ENCODE data around the gene MND1.
"Not testable (repeated sequence)": the region's sequence is repeated elsewhere in the genome, so short reads cannot be mapped to it uniquely, and the experiment has no call there.

Gene MND1

DNA sequence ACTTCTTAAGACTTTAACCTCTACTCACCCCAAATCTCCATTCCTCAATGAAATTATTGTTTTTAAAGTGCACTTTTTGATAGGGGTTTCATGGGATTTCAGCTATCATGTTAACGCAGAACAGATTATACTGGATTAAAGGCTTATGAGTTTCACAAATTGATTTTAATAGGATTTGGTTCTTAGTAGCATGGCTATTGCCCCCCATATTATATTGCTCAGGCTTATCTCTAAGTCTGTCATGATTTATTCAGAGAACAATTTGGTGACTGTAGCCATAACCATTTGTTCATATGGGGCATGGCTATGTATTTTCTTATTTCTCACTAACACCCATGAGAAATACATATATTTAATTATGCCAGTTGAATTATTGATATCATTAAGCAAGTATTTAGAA is 57.0 kb downstream of the MND1 start:
- no peak for DNase-seq (ENCODE audit: low read depth in 2 of 3, low spot score in 1 of 3)

DNA sequence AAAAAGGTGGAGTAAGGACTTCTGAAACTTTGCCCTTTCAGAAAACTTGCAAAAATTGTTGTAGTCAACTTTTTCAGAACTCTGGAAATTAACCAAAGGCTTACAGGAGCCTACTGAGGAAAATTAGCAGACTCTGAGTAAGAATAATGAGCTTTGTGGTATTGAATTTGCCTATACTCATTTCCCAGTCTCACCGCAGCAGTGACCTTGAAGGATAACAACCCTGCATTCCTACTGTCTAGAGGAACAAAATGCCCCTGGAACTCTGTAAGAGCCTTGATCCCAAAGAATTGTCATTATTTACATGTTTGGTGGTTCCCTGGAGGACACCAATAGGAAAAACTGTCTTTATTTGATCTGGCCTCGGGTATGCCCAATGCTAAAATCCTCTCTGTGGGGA is 57.9 kb downstream of the MND1 start:
- DNase-seq (ENCODE audit: low read depth in 2 of 3, low spot score in 1 of 3): no peak

DNA sequence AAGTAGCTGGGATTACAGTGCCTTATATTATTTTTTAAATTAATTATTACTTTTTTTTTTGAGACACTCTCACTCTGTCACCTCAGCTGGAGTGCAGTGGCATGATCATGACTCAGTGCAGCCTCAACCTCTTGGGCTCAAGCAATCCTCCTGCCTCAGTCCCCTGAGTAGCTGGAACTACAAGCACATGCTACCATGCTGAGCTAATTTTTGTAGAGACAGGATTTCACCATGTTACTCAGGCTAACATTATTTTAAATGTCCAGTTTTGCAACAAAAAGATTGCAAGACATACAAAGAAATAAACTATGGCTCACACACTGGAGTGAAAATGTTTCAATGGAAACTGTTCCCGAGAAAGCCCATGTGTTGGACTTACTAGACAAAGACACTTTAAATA is 59.2 kb downstream of the MND1 start:
- no peak for DNase-seq (ENCODE audit: low read depth in 2 of 3, low spot score in 1 of 3)

DNA sequence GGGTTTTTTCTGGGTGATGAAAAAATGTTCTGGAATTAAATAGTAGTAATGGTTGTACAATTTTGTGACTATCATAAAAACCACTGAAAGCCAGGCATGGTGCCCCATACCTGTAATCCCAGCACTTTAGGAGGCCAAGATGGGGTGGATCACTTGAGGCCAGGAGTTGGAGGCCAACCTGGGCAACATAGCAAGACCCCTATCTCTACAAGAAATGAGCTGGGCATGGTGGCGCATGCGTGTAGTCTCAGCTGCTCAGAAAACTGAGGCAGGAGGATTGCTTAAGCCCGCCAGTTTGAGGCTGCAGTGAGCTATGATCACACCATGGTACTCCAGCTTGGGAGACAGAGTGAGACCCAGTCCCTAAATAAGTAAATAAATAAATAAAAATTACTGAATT is 63.4 kb downstream of the MND1 start:
- DNase-seq (ENCODE audit: low read depth in 2 of 3, low spot score in 1 of 3): no peak

GRCh38 chr4:153408932-153409331 is 64.4 kb downstream of the MND1 start:
- DNase-seq (ENCODE audit: low read depth in 2 of 3, low spot score in 1 of 3): no peak

GRCh38 chr4:153409412-153409811 is 64.9 kb downstream of the MND1 start:
- no peak for DNase-seq (ENCODE audit: low read depth in 2 of 3, low spot score in 1 of 3)

- DNase-seq (ENCODE audit: low read depth in 2 of 3, low spot score in 1 of 3): no peak
Observed at GRCh38 chr4:153409924-153410501, 65.5 kb downstream of the MND1 start.

DNA sequence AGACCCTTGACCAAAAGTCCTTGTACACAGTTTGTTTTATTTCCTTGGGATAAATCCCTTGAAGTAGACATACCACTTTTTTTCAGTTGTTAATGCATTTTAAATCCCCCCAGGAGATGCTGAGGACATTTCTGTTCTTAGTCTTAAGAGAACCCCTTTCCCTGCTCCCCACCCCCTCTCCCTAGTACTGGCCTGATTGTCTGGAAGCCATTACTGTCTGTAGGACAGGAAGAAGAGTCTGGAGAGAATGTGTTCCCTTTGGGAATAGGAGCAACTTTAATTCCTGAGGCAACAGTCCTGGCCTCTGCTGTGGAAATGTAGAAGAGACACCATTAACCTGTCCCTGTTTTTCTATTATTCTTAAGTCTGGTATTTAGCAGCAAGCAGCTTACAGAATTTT is 69.4 kb downstream of the MND1 start:
- no peak for DNase-seq (ENCODE audit: low read depth in 2 of 3, low spot score in 1 of 3)

GRCh38 chr4:153416456-153416855 is 72.0 kb downstream of the MND1 start:
- DNase-seq (ENCODE audit: low read depth in 2 of 3, low spot score in 1 of 3): not testable (repeated sequence)

- DNase-seq (ENCODE audit: low read depth in 2 of 3, low spot score in 1 of 3): no peak
Observed at GRCh38 chr4:153418121-153418520, 73.6 kb downstream of the MND1 start.

DNA sequence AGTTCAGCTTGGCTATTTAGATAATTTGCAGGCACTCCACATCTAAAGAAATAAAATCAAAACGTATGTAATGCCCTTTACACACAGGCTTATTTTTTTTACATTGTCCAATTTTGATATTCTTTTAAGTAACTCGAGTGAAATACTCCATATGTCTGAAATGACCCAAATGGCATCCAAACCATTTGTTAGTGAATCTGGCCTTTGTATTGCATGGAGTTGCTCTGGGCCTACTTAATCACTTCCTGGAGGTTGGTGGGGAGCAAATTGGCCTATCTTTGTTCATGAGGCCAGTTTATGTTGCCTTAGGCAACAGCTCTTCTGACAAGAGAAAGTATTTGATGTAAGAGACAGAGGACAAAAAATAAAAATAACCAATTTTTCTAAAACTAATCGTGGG is 74.1 kb downstream of the MND1 start:
- no peak for DNase-seq (ENCODE audit: low read depth in 2 of 3, low spot score in 1 of 3)

DNA sequence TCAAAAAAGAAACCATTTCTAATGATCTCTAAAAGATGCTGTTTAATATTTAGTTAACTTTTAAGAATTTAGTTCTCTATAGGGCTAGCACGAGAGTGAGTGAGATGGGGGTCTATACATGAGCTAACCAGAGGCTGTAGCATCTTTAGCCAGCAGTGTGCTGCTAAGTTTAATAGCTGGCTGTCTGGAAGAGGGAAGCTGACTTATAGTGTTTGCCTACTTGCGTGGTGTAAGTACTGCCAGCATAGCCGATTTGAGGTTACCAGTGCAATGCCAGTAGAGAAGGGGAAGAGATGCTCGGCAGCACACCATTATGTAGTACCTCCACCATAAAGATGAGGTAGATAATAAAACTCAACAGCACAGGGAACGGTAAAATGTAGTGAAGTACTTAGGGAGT is 74.5 kb downstream of the MND1 start:
- DNase-seq (ENCODE audit: low read depth in 2 of 3, low spot score in 1 of 3): no peak

DNA sequence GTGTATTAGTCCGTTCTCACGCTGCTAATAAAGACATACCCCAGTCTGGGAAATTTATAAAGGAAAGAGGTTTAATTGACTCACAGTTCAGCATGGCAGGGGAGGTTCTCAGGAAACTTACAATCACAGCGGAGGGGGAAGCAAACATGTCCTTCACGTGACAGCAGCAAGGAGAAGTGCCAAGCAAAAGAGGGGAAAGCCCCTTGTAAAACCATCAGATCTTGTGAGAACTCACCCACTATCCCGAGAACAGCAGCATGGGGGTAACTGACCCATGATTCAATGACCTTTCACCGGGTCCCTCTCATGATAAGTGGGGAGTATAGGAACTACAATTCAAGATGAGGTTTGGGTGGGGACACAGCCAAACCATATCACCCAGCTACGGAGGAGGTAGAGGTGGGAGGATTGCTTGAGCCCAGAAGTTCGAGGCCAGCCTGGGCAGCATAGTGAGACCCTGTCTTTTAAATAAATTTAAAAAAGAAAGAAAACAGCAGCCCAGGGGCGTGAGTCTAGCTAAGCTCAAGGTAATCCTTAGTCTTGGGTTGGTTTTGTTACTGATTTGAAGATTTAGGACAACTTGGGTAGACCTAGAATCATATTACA is 75.3 kb downstream of the MND1 start:
- no peak for DNase-seq (ENCODE audit: low read depth in 2 of 3, low spot score in 1 of 3)

- no peak for DNase-seq (ENCODE audit: low read depth in 2 of 3, low spot score in 1 of 3)
Observed at GRCh38 chr4:153420361-153420760, 75.9 kb downstream of the MND1 start.

- no peak for DNase-seq (ENCODE audit: low read depth in 2 of 3, low spot score in 1 of 3)
Observed at GRCh38 chr4:153421941-153422340, 77.5 kb downstream of the MND1 start.

DNA sequence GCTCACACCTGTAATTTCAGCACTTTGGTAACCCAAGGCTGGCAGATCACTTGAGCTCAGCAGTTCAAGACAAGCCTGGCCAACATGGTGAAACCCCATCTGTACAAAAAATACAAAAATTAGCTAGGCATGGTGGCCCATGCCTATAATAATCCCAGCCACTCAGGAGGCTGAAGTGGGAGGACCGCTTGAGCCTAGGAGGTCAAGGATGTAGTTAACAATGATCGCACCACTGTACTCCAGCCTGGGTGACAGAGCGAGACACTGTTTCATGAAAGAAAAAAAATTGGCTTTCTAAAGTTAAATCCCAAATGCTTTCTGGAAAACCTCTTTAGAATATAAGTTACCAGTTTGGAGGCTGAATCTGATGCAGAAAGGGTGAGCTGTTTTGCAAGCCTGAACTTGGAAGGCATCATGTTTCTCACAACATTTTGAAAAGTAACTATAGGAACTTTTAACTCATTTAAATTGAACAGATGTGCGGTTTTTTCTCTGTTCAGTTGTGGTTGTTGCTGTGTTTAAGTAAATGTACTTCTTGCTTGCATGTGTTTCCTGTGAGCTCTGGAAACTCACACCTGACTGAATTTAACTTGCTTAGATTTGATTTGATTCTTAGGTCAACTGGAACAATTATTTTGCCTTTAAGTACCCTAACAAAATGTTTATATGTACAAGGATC is 81.9 kb downstream of the MND1 start:
- no peak for DNase-seq (ENCODE audit: low read depth in 2 of 3, low spot score in 1 of 3)

DNA sequence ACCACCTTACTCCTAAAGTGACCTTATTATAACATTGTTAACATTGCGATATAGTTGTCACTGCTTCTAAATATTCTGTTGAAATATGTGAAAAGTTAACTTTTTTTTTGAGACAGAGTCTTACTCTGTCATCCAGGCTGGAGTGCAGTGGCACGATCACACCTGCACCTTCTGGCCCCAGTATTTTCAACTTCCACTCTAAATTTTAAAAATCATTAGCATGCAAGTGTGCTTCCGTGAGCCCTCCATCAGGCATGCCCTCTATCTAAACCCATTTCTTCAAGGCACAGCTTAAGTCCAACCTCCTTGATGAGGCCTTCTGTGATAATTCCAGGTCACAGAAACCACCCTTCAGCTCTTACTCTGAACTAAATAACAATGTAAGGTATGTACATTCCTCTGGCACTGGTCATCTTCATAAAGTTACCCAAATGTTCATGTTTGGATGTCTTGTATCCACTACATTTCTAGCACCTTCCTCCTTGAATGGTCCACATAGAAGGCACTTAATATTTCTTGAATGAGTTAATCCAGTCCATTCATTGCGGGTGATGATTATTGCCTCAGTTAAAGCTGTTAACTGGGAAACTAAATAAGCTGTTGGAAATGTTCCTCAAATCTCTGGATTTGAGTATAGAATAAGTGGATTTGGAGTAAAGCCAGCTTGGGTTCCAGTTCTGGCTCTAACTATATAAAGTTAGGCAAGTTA is 83.0 kb downstream of the MND1 start:
- no peak for DNase-seq (ENCODE audit: low read depth in 2 of 3, low spot score in 1 of 3)

GRCh38 chr4:153428941-153429475 is 84.5 kb downstream of the MND1 start:
- no peak for DNase-seq (ENCODE audit: low read depth in 2 of 3, low spot score in 1 of 3)

- peak; percentile 62 to 74 (median 66) for DNase-seq (ENCODE audit: low read depth in 2 of 3, low spot score in 1 of 3)
Observed at GRCh38 chr4:153432965-153433753, 88.7 kb downstream of the MND1 start.

- DNase-seq (ENCODE audit: low read depth in 2 of 3, low spot score in 1 of 3): no peak
Observed at GRCh38 chr4:153433754-153434105, 89.2 kb downstream of the MND1 start.

DNA sequence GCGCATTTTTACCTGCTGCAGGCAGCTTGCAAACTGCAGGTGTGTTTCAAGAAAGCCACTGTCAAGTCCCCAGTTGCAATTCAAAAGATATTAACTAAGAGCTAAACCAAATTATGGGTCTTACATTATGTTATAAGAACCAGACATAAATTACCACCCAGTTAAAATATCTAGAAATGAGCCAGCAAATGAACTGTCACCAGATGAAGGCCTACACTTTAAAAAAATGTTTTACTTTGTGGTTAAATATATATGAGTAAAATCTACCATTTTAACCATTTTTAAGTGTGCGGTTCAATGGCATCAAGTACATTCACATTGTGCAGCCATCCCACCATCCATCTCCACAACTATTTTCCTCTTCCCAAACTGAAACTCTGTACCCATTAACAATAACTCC is 89.7 kb downstream of the MND1 start:
- DNase-seq (ENCODE audit: low read depth in 2 of 3, low spot score in 1 of 3): no peak
